ENCODE results near the gene SLCO2A1. TPM values are rescaled to one million over a fixed set of nuclear protein-coding genes. Genes with fewer than 3 reads are reported as not detected.

The SLCO2A1 gene
- total and polyA plus RNA-seq, 2 of the 4 experiments (the other 2 are of a cell fraction): under 0.01 to 1.5 TPM

GRCh38 chr3:134073583-134073945 is 43.8 kb upstream of the SLCO2A1 start:
- H3K9me1 ChIP-seq (ENCODE audit: insufficient read depth, low read length): no peaks in the 10 kb centered on the region; the same call in 1 of the 2 replicates
- H3K18ac ChIP-seq (ENCODE audit: low read depth, low read length): no peak overlapping the region
- H2AK9ac ChIP-seq (replicated peaks; ENCODE audit: low read depth, low read length, poor library complexity): no peak overlapping the region
- TF ChIP-seq SMC3 (IDR thresholded peaks at IDR 0.05; ENCODE audit: low read depth, low read length) (no peak), USF2 (IDR thresholded peaks at IDR 0.05; ENCODE audit: low read depth, low read length) (no peak), MAFK (IDR thresholded peaks at IDR 0.05; ENCODE audit: low read depth, low read length) (no peak), RFX5 (IDR thresholded peaks at IDR 0.05; ENCODE audit: low read depth, low read length) (no peak), POLR2A (IDR thresholded peaks at IDR 0.05; ENCODE audit: low read depth, low read length) (no peak), MXI1 (IDR thresholded peaks at IDR 0.05; ENCODE audit: borderline replicate concordance, low read depth, low read length) (no peak), BHLHE40 (IDR thresholded peaks at IDR 0.05; ENCODE audit: low read depth, low read length) (no peak), CEBPB (IDR thresholded peaks at IDR 0.05; ENCODE audit: low read depth, low read length) (no peak), FOS (IDR thresholded peaks at IDR 0.05; ENCODE audit: low read depth, low read length) (no peak), NFE2L2 (IDR thresholded peaks at IDR 0.05; ENCODE audit: low read depth, low read length) (no peak), ELK1 (IDR thresholded peaks at IDR 0.05; ENCODE audit: borderline replicate concordance, low read depth, low read length) (no peak), RCOR1 (IDR thresholded peaks at IDR 0.05; ENCODE audit: insufficient replicate concordance, low read length) (no peak), CHD1 (IDR thresholded peaks at IDR 0.05; ENCODE audit: low read depth, low read length) (no peak)
- H3K14ac ChIP-seq (replicated peaks; ENCODE audit: low read depth, low read length): no peak overlapping the region
- BruUV-seq (replicated peaks): no TSS peak
- H3K4me2 ChIP-seq (ENCODE audit: low read depth, low read length): no peak overlapping the region
- no peak overlapping the region for H3K4ac ChIP-seq (ENCODE audit: low read depth, low read length)
- H3K4me3 ChIP-seq (ENCODE audit: insufficient read depth, low read depth, low read length): no peak overlapping the region
- DNase-seq (no peak), ATAC-seq (ENCODE audit: low read depth) (no peak)
- in situ Hi-C loops (cut with MboI; ENCODE audit: low sequenced_read_pairs): no loop called here
- no peak overlapping the region for H3K23ac ChIP-seq (ENCODE audit: low read depth, low read length)
- WGBS, 2 experiments (ENCODE audit: extremely low coverage in 2 of 2, insufficient read length in 1 of 2): 93% methylated on average over 1 of the region's 4 CpGs; no CpG with 5 or more reads in 1 of the 2 experiments
- no peak overlapping the region for H2BK5ac ChIP-seq (ENCODE audit: low read depth, low read length, poor library complexity, severe bottlenecking)
- CTCF ChIA-PET: no interaction called here
- dilution Hi-C loops (cut with HindIII; ENCODE audit: low sequenced_read_pairs, unreplicated experiment): no loop called here
- no peaks in the 10 kb centered on the region for H4K20me1 ChIP-seq (ENCODE audit: insufficient read depth, low read length)
- H2BK20ac ChIP-seq (ENCODE audit: low read depth, low read length): no peak overlapping the region
- no peaks in the 10 kb centered on the region; the same call in 1 of the 2 replicates for H3K27me3 ChIP-seq (ENCODE audit: control insufficient read depth, insufficient read depth, low read length)
- H4K91ac ChIP-seq (ENCODE audit: insufficient read depth, low read depth, low read length): no peak overlapping the region
- H3K9ac ChIP-seq (ENCODE audit: low read depth, low read length): no peak overlapping the region
- H3K9me3 ChIP-seq (ENCODE audit: control insufficient read depth, insufficient read depth, low read length): no peaks in the 10 kb centered on the region
- H2AFZ ChIP-seq (replicated peaks; ENCODE audit: low read length, poor library complexity): no peak overlapping the region
- H3K79me1 ChIP-seq (ENCODE audit: low read depth in 1 of 2, low read length in 2 of 2): no peaks in the 10 kb centered on the region
- H3K4me1 ChIP-seq (ENCODE audit: control insufficient read depth, insufficient read depth, low read length): peaks cover 9% of the 10 kb centered on the region; the same call in 1 of the 2 replicates
- intact Hi-C loops (cut with micrococcal nuclease): no loop called here
- no peak overlapping the region for H2BK15ac ChIP-seq (ENCODE audit: low read depth, low read length)
- no peak overlapping the region for H4K5ac ChIP-seq (ENCODE audit: low read depth, low read length)
- no peak overlapping the region for H2AK5ac ChIP-seq (ENCODE audit: low read depth, low read length)
- H2BK120ac ChIP-seq (ENCODE audit: low read depth, low read length): no peak overlapping the region
- no peaks in the 10 kb centered on the region for H3K36me3 ChIP-seq (ENCODE audit: control insufficient read depth, insufficient read depth, low read length)
- no peak overlapping the region for H3K56ac ChIP-seq (ENCODE audit: extremely low read depth, insufficient read depth, low read length)
- H4K8ac ChIP-seq (ENCODE audit: low read depth in 2 of 2, low read length in 2 of 2): no peak overlapping the region
- POLR2A ChIA-PET (ENCODE audit: unreplicated experiment): no interaction called here
- no peak overlapping the region for H3K27ac ChIP-seq (ENCODE audit: insufficient read depth, low read length)
